ENCODE measurements around the gene DISP2.
A peak's percentile ranks its signal among the peaks of the same experiment; 100 is the strongest.

The DISP2 gene

GRCh38 chr15:40365016-40365415 lies 7.0 kb downstream of the DISP2 start:
- no peak for DNase-seq

GRCh38 chr15:40365624-40366456 lies 7.8 kb downstream of the DISP2 start:
- no peak for DNase-seq

- no peak for DNase-seq
Measured at GRCh38 chr15:40366457-40367370, 8.7 kb downstream of the DISP2 start.

GRCh38 chr15:40367371-40367685 lies 9.3 kb downstream of the DISP2 start:
- DNase-seq, result no peak

- peak; percentile 35 to 79 (median 56) for DNase-seq
Measured at GRCh38 chr15:40367686-40368611, 9.9 kb downstream of the DISP2 start.

GRCh38 chr15:40368719-40369473 lies 10.9 kb downstream of the DISP2 start:
- no peak for DNase-seq

GRCh38 chr15:40369474-40369869 lies 11.5 kb downstream of the DISP2 start:
- no peak for DNase-seq

- no peak for DNase-seq
Measured at GRCh38 chr15:40369971-40370370, 12.0 kb downstream of the DISP2 start.

- no peak for DNase-seq
Measured at GRCh38 chr15:40372981-40373380, 15.0 kb downstream of the DISP2 start.

- no peak for DNase-seq
Measured at GRCh38 chr15:40377606-40378005, 19.6 kb downstream of the DISP2 start.

- DNase-seq, result no peak
Measured at GRCh38 chr15:40379374-40379773, 21.4 kb downstream of the DISP2 start.

- no peak for DNase-seq
Measured at GRCh38 chr15:40379853-40380252, 21.8 kb downstream of the DISP2 start.

GRCh38 chr15:40380636-40381035 lies 22.6 kb downstream of the DISP2 start:
- DNase-seq, result no peak

GRCh38 chr15:40381818-40382529 lies 24.0 kb downstream of the DISP2 start:
- DNase-seq, result no peak

GRCh38 chr15:40382580-40383456 lies 24.8 kb downstream of the DISP2 start, which contains the start of gene KNSTRN:
TSS of gene KNSTRN (plus strand) at chr15:40382721. CDS start at chr15:40382836, 115 bp downstream.
- peak; percentile 64 to 87 (median 83) for DNase-seq

- DNase-seq, result no peak
Measured at GRCh38 chr15:40386480-40386879, 28.5 kb downstream of the DISP2 start.

GRCh38 chr15:40388941-40389823 lies 31.2 kb downstream of the DISP2 start:
- DNase-seq, result no peak

- no peak for DNase-seq
Measured at GRCh38 chr15:40389824-40390595, 32.0 kb downstream of the DISP2 start.

Data from activated naive CD4-positive, alpha-beta T cell (primary cell).